ENCODE measurements around the gene SND1. TPM values are rescaled to one million over a fixed set of nuclear protein-coding genes. Genes with fewer than 3 reads are reported as not detected.

Gene SND1
- total RNA-seq, 2 donors from 2014 or later: 91.0 to 111 TPM

DNA sequence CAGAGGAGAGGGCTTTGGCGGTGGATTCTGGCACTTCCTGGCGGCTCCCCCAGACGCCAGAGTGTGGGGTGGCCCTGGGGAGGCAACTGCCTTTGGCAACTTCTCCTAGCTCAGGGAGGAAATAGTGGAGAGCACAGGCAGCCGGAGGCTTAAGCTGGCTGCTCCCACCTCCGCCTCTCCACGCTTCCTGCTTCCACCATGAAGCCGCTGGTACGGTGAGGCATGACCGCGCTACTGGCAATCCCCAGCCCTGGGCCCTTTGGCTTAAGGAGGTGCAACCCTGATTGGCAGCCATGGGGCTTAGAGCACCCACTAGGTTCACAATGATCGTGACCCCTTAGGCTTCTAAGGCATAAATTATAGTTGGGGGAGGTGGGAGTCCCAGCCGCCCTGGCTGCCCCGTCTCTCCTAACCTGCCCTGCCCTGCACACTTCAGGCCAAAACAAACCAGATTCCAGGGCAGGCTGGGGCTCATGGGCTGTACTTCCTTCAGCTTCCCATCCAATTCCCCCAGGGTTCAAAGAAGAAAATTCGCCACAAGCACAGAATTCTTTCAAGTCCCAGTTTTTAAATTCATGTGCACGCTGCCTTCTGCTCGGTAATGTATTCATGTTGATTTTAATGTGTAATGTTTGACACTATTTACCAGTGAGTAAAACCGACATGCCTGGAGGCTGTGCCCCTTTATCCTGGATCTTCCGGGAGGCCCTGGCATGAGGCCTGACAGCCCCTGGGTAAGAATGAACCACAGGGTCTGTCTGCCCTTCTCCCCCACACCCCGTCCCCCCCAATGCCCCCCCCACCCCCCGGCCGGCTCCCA, 469.9 kb downstream of the SND1 start:
- Histone ChIP-seq H3K9me3 (no peaks in the 10 kb centered on the region), H3K4me1 (ENCODE audit: control insufficient read depth in 1 of 2, low read depth in 2 of 2) (no peaks in the 10 kb centered on the region), H3K27ac (no peak overlapping the region), H3K27me3 (replicated peaks; ENCODE audit: insufficient read depth) (no peaks in the 10 kb centered on the region), H3K4me3 (peak overlapping the region; percentile 62), H3K36me3 (no peaks in the 10 kb centered on the region)
- DNase-seq (ENCODE audit: low spot score) (no peak), ATAC-seq (ENCODE audit: insufficient number of reproducible peaks, low FRiP score, low read depth) (no peak)
- TF ChIP-seq, protein P1, sequence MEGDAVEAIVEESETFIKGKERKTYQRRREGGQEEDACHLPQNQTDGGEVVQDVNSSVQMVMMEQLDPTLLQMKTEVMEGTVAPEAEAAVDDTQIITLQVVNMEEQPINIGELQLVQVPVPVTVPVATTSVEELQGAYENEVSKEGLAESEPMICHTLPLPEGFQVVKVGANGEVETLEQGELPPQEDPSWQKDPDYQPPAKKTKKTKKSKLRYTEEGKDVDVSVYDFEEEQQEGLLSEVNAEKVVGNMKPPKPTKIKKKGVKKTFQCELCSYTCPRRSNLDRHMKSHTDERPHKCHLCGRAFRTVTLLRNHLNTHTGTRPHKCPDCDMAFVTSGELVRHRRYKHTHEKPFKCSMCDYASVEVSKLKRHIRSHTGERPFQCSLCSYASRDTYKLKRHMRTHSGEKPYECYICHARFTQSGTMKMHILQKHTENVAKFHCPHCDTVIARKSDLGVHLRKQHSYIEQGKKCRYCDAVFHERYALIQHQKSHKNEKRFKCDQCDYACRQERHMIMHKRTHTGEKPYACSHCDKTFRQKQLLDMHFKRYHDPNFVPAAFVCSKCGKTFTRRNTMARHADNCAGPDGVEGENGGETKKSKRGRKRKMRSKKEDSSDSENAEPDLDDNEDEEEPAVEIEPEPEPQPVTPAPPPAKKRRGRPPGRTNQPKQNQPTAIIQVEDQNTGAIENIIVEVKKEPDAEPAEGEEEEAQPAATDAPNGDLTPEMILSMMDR (IDR thresholded peaks at IDR 0.05): no peak

- DNase-seq (ENCODE audit: low spot score) (no peak), ATAC-seq (ENCODE audit: insufficient number of reproducible peaks, low FRiP score, low read depth) (no peak)
- TF ChIP-seq, protein P1 (IDR thresholded peaks at IDR 0.05): no peak
- no peaks in the 10 kb centered on the region for H3K9me3 ChIP-seq
- no peaks in the 10 kb centered on the region for H3K4me1 ChIP-seq (ENCODE audit: control insufficient read depth in 1 of 2, low read depth in 2 of 2)
- H3K36me3 ChIP-seq: no peaks in the 10 kb centered on the region
- no peak overlapping the region for H3K4me3 ChIP-seq
- no peak overlapping the region for H3K27ac ChIP-seq
- no peaks in the 10 kb centered on the region for H3K27me3 ChIP-seq (replicated peaks; ENCODE audit: insufficient read depth)
Observed at GRCh38 chr7:128122576-128123290, 470.7 kb downstream of the SND1 start.

DNA sequence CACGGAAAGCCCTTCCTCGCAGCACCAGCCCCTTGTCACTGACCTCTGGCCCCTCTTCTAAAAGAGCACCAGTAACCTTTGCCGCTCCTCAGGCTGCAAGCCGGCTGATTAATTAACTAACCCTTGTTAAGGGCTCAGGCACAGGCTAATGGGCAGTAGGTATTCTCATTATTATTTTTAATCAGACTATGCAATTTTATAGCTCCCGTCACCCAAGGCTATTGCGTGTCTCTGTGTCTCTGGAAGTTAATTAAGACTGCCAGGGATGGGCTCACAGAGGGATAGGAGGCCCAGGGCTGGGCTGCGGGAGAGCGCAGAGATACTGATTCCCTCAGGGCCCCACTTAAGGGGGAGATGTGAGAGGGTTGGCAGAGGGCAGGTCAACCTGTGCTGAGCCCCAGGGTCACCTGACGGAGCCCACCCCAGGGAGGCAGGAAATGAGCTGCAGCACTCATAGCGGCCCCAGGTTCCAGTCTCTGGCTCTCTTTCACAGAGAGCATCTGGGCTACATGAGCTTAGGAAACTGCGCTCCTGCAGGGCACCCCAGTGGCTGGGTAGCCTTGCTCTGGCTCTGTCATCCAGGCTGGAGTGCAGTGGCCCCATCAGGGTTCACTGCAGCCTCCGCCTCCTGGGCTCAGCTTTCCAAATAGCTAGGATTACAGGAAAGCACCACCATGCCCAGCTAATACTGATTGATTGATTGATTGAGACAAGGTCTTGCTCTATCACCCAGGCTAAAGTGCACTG, 471.5 kb downstream of the SND1 start:
- no peak for DNase-seq (ENCODE audit: low spot score)
- Histone ChIP-seq H3K9me3 (no peaks in the 10 kb centered on the region), H3K36me3 (no peaks in the 10 kb centered on the region), H3K4me3 (no peak overlapping the region), H3K4me1 (ENCODE audit: control insufficient read depth in 1 of 2, low read depth in 2 of 2) (no peaks in the 10 kb centered on the region), H3K27ac (no peak overlapping the region), H3K27me3 (replicated peaks; ENCODE audit: insufficient read depth) (no peaks in the 10 kb centered on the region)
- TF ChIP-seq, protein P1 (IDR thresholded peaks at IDR 0.05): no peak
- no peak for ATAC-seq (ENCODE audit: insufficient number of reproducible peaks, low FRiP score, low read depth)

DNA sequence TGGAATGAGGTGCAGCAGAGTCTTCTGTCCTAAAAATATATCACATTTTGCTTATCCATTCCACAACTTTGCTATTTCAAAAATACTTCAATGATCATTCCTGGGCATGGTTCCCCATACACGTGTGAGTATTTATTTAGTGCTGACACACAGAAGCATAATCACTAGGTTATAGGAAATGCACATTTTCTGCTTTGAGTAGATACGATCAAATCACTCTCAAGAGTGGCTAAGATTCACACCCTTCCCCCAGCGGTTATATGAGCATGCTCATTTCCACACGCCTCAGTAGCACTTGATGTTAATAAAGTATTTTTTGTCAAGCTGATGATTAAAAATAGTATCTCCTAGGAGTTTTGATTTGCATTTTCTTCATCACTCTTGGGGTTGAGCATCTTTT, 472.8 kb downstream of the SND1 start:
- no peaks in the 10 kb centered on the region for H3K36me3 ChIP-seq
- no peaks in the 10 kb centered on the region for H3K4me1 ChIP-seq (ENCODE audit: control insufficient read depth in 1 of 2, low read depth in 2 of 2)
- no peaks in the 10 kb centered on the region for H3K9me3 ChIP-seq
- TF ChIP-seq, protein P1 (IDR thresholded peaks at IDR 0.05): no peak
- DNase-seq (ENCODE audit: low spot score) (no peak), ATAC-seq (ENCODE audit: insufficient number of reproducible peaks, low FRiP score, low read depth) (no peak)
- no peaks in the 10 kb centered on the region for H3K27me3 ChIP-seq (replicated peaks; ENCODE audit: insufficient read depth)
- no peak overlapping the region for H3K27ac ChIP-seq
- no peak overlapping the region for H3K4me3 ChIP-seq

DNA sequence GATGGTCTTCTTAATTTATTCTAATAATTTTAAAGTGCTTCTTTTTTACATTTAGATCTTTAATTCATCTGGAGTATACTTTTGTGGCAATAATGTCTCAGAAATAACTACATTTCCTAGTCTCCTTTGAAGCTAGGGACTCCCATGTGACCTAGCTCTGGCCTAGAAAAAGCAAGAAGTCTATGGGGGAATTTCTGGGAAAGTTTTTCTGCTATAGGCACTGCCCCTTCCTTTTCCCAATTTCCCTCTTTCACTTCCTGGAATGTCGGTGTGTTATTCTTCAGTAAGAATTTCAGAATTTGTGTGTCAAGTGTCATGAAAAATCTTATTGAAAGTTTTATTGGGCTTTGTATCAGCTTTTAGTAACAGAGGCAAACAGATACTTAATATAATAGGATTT, 473.8 kb downstream of the SND1 start:
- DNase-seq (ENCODE audit: low spot score) (no peak), ATAC-seq (ENCODE audit: insufficient number of reproducible peaks, low FRiP score, low read depth) (no peak)
- no peak overlapping the region for H3K4me3 ChIP-seq
- no peaks in the 10 kb centered on the region for H3K4me1 ChIP-seq (ENCODE audit: control insufficient read depth in 1 of 2, low read depth in 2 of 2)
- H3K27ac ChIP-seq: no peak overlapping the region
- TF ChIP-seq, protein P1 (IDR thresholded peaks at IDR 0.05): no peak
- no peaks in the 10 kb centered on the region for H3K27me3 ChIP-seq (replicated peaks; ENCODE audit: insufficient read depth)
- no peaks in the 10 kb centered on the region for H3K9me3 ChIP-seq
- no peaks in the 10 kb centered on the region for H3K36me3 ChIP-seq
